ENCODE results near the gene MAB21L2. TPM values are rescaled to one million over a fixed set of nuclear protein-coding genes. Genes with fewer than 3 reads are reported as not detected.
A peak's percentile ranks its signal among the peaks of the same experiment; 100 is the strongest.

Gene MAB21L2
- total RNA-seq, 1 experiment from 2014 or later: not detected

DNA sequence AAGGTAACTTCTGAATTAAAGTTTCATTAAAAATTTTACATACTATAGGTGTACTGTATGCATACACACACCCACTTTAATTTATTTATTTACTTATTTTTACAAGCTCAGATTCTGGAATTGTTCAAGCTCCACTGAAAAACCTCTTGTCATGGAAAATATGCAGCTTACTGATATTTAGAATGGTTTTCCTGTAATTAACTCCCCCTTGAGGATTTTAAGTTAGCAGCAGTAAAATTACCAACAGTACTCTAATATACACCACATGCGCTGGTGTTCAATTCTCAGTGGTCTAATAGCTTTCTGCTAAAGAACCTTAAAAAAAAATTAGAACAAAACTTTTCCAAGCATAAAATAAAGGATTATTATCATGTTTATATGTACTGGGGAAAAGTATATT lies 12.0 kb downstream of the MAB21L2 start:
- Histone ChIP-seq H2AFZ (ENCODE audit: low read depth, low read length, poor library complexity, severe bottlenecking) (no peak overlapping the region), H3K27me3 (ENCODE audit: insufficient read depth, low read length) (no peaks in the 10 kb centered on the region), H3K9ac (ENCODE audit: low read length) (no peak overlapping the region), H3K27ac (ENCODE audit: low read depth, low read length) (no peak overlapping the region), H3K79me2 (ENCODE audit: insufficient read depth, low read length) (no peaks in the 10 kb centered on the region), H3K4me2 (ENCODE audit: low read length) (no peak overlapping the region), H3K4me1 (ENCODE audit: control insufficient read depth in 1 of 2, insufficient read depth in 2 of 2, low read length in 2 of 2) (no peaks in the 10 kb centered on the region), H3K4me3 (replicated peaks in 1 of 2; ENCODE audit: low read depth in 1 of 2, low read length in 2 of 2) (no peak overlapping the region), H3K36me3 (ENCODE audit: control insufficient read depth in 1 of 2, insufficient read depth in 2 of 2, low read length in 2 of 2) (no peaks in the 10 kb centered on the region), H4K20me1 (ENCODE audit: insufficient read depth) (no peaks in the 10 kb centered on the region), H3K9me3 (ENCODE audit: control insufficient read depth in 1 of 2, insufficient read depth in 1 of 2, low read depth in 1 of 2, low read length in 2 of 2) (no peaks in the 10 kb centered on the region), H3K9me2 (ENCODE audit: insufficient read depth) (no peaks in the 10 kb centered on the region)
- POLR2A ChIA-PET: interaction anchor here (1.8 kb wide), 1 partner anchor 13 kb away, joined by 3 read pairs; no protein-coding TSS in a partner anchor
- CTCF ChIA-PET: no interaction called here
- RAD21 ChIA-PET (ENCODE audit: low non-redundant PET in 1 of 2, low total read pairs in 2 of 2, uncharacterized antibody in 2 of 2, unreplicated experiment in 2 of 2): no interaction called here
- DNase-seq (ENCODE audit: low read depth, low spot score) (no peak), ATAC-seq (no peak)
- intact Hi-C loops (cut with micrococcal nuclease): no loop called here
- TF ChIP-seq RAD21 (IDR thresholded peaks at IDR 0.05; ENCODE audit: low read depth) (peak; percentile 21; the same call in 1 of the 2 replicates), ZNF274 (IDR thresholded peaks at IDR 0.05; ENCODE audit: low read depth, low read length) (no peak)
- TF ChIP-seq, protein P1, sequence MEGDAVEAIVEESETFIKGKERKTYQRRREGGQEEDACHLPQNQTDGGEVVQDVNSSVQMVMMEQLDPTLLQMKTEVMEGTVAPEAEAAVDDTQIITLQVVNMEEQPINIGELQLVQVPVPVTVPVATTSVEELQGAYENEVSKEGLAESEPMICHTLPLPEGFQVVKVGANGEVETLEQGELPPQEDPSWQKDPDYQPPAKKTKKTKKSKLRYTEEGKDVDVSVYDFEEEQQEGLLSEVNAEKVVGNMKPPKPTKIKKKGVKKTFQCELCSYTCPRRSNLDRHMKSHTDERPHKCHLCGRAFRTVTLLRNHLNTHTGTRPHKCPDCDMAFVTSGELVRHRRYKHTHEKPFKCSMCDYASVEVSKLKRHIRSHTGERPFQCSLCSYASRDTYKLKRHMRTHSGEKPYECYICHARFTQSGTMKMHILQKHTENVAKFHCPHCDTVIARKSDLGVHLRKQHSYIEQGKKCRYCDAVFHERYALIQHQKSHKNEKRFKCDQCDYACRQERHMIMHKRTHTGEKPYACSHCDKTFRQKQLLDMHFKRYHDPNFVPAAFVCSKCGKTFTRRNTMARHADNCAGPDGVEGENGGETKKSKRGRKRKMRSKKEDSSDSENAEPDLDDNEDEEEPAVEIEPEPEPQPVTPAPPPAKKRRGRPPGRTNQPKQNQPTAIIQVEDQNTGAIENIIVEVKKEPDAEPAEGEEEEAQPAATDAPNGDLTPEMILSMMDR (IDR thresholded peaks at IDR 0.05 in 2 of 3, conservative IDR thresholded peaks at IDR 0.05 in 1 of 3; ENCODE audit: borderline replicate concordance in 1 of 3, insufficient read depth in 1 of 3, low read depth in 2 of 3, low read length in 2 of 3): 0 out of 6 replicates have a peak, but pooled peaks of 1 of the 3 experiments have one; percentile 12
- no TSS peak for BruUV-seq (replicated peaks)

DNA sequence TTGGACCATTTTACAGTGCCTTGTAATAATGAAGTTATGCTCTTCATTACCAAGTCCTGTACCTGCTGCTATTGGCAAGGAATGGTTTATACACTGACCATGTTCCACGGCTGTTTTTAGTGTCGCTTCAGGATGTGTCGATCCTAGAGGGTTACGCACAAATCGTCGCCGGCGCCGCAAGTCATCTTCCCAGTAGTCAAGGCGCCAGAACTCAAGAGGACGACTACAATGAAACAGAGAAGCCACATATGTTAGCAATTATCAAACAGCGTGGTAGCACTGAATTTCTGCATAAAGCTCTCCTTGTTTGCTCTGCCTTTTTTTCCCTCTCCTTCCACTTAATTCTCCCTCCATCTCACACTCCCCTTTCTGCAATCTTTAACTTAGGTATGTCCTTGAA lies 17.0 kb downstream of the MAB21L2 start:
- no peaks in the 10 kb centered on the region for H3K79me2 ChIP-seq (ENCODE audit: insufficient read depth, low read length)
- H3K4me3 ChIP-seq (replicated peaks in 1 of 2; ENCODE audit: low read depth in 1 of 2, low read length in 2 of 2): no peak overlapping the region
- no peaks in the 10 kb centered on the region for H3K9me2 ChIP-seq (ENCODE audit: insufficient read depth)
- ChIA-PET RAD21 (ENCODE audit: low non-redundant PET in 1 of 2, low total read pairs in 2 of 2, uncharacterized antibody in 2 of 2, unreplicated experiment in 2 of 2) (no interaction called here), CTCF (no interaction called here), POLR2A (no interaction called here)
- H3K36me3 ChIP-seq (ENCODE audit: control insufficient read depth in 1 of 2, insufficient read depth in 2 of 2, low read length in 2 of 2): no peaks in the 10 kb centered on the region
- H3K4me1 ChIP-seq (ENCODE audit: control insufficient read depth in 1 of 2, insufficient read depth in 2 of 2, low read length in 2 of 2): no peaks in the 10 kb centered on the region
- intact Hi-C loops (cut with micrococcal nuclease): no loop called here
- H3K9me3 ChIP-seq (ENCODE audit: control insufficient read depth in 1 of 2, insufficient read depth in 1 of 2, low read depth in 1 of 2, low read length in 2 of 2): no peaks in the 10 kb centered on the region
- no peaks in the 10 kb centered on the region for H3K27me3 ChIP-seq (ENCODE audit: insufficient read depth, low read length)
- no peak overlapping the region for H3K4me2 ChIP-seq (ENCODE audit: low read length)
- no peaks in the 10 kb centered on the region for H4K20me1 ChIP-seq (ENCODE audit: insufficient read depth)
- H3K9ac ChIP-seq (ENCODE audit: low read length): no peak overlapping the region
- DNase-seq (ENCODE audit: low read depth, low spot score) (no peak), ATAC-seq (no peak)
- BruUV-seq (replicated peaks): no TSS peak
- no peak overlapping the region for H3K27ac ChIP-seq (ENCODE audit: low read depth, low read length)
- no peak overlapping the region for H2AFZ ChIP-seq (ENCODE audit: low read depth, low read length, poor library complexity, severe bottlenecking)
- TF ChIP-seq ZNF274 (IDR thresholded peaks at IDR 0.05; ENCODE audit: low read depth, low read length): no peak
- TF ChIP-seq SRF (IDR thresholded peaks at IDR 0.05; ENCODE audit: low read depth): no peak
- TF ChIP-seq SIN3A (IDR thresholded peaks at IDR 0.05; ENCODE audit: low read depth): no peak
- no peak for TF ChIP-seq POLR2A (IDR thresholded peaks at IDR 0.05; ENCODE audit: borderline replicate concordance, extremely low read depth, insufficient read depth, insufficient read length)
- TF ChIP-seq JUND (IDR thresholded peaks at IDR 0.05): no peak
- no peak for TF ChIP-seq CBX3 (IDR thresholded peaks at IDR 0.05; ENCODE audit: low read depth)
- TF ChIP-seq, protein P2, sequence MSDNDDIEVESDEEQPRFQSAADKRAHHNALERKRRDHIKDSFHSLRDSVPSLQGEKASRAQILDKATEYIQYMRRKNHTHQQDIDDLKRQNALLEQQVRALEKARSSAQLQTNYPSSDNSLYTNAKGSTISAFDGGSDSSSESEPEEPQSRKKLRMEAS (IDR thresholded peaks at IDR 0.05): no peak
- TF ChIP-seq CEBPB (IDR thresholded peaks at IDR 0.05; ENCODE audit: low read depth): no peak
- no peak for TF ChIP-seq POLR2AphosphoS5 (IDR thresholded peaks at IDR 0.05; ENCODE audit: low read depth, low read length)
- TF ChIP-seq YY1 (IDR thresholded peaks at IDR 0.05; ENCODE audit: extremely low read depth, insufficient replicate concordance, low read depth, low read length): no peak
- TF ChIP-seq, protein P3, sequence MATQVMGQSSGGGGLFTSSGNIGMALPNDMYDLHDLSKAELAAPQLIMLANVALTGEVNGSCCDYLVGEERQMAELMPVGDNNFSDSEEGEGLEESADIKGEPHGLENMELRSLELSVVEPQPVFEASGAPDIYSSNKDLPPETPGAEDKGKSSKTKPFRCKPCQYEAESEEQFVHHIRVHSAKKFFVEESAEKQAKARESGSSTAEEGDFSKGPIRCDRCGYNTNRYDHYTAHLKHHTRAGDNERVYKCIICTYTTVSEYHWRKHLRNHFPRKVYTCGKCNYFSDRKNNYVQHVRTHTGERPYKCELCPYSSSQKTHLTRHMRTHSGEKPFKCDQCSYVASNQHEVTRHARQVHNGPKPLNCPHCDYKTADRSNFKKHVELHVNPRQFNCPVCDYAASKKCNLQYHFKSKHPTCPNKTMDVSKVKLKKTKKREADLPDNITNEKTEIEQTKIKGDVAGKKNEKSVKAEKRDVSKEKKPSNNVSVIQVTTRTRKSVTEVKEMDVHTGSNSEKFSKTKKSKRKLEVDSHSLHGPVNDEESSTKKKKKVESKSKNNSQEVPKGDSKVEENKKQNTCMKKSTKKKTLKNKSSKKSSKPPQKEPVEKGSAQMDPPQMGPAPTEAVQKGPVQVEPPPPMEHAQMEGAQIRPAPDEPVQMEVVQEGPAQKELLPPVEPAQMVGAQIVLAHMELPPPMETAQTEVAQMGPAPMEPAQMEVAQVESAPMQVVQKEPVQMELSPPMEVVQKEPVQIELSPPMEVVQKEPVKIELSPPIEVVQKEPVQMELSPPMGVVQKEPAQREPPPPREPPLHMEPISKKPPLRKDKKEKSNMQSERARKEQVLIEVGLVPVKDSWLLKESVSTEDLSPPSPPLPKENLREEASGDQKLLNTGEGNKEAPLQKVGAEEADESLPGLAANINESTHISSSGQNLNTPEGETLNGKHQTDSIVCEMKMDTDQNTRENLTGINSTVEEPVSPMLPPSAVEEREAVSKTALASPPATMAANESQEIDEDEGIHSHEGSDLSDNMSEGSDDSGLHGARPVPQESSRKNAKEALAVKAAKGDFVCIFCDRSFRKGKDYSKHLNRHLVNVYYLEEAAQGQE (IDR thresholded peaks at IDR 0.05; ENCODE audit: low read depth): no peak
- no peak for TF ChIP-seq EZH2 (IDR thresholded peaks at IDR 0.05)
